ACHN (cell line): ENCODE data around the gene WFDC6.

ENCODE experiments used
- DNase-seq: peaks from one replicate; pipeline ENCODE4 v3.0.0-alpha.2; 2015
- in situ Hi-C: cut with HindIII; loops from 2 replicates; pipeline ENCODE4 v1.10.0; 2017; ENCODE audit warnings: low sequenced_read_pairs, low pct_ligation_motif_present, low pct_unique_long_range_greater_than_20kb

WFDC6 gene

GRCh38 chr20:45487231-45487635 lies 52.0 kb downstream of the WFDC6 start:
- no peak for DNase-seq
- in situ Hi-C loops: no loop called here

- in situ Hi-C loops: no loop called here
- DNase-seq: no peak
Observed at GRCh38 chr20:45485388-45485787, 53.9 kb downstream of the WFDC6 start.

- no peak for DNase-seq
- in situ Hi-C loops: no loop called here
Observed at GRCh38 chr20:45484676-45485075, 54.6 kb downstream of the WFDC6 start.
